RWPE1 (cell line): ENCODE measurements around the gene FNDC3B.

ENCODE experiments used
- CTCF ChIA-PET: fragments of 350-600 bp; sonication (Branson Sonifier 250); formaldehyde crosslinking; extraction: SDS; loops from one replicate; lab custom pipeline; 2021; lab: Yijun Ruan, JAX
- POLR2A ChIA-PET: fragments of 400-600 bp; formaldehyde crosslinking; extraction: SDS; loops from one replicate; lab custom pipeline; 2020; ENCODE audit warnings: antibody characterized with exemption; ENCODE audit not compliant: low non-redundant PET; lab: Yijun Ruan, JAX
- DNase-seq: peaks from one replicate; pipeline ENCODE4 v3.0.0; 2012; ENCODE audit warnings: low spot score
- H3K27ac ChIP-seq: fragments of 450-650 bp; 2 replicates; pipeline ENCODE4 v1.5.1; 2017
- CTCF ChIP-seq: fragments of 450-650 bp; conservative IDR thresholded peaks from 2 replicates; pipeline ENCODE4 v1.5.1; 2017; ENCODE audit warnings: low read depth, mild to moderate bottlenecking

The FNDC3B gene

GRCh38 chr3:172144601-172145000 lies 105.2 kb downstream of the FNDC3B start:
- TF ChIP-seq CTCF = no peak
- ChIA-PET POLR2A (no interaction called here), CTCF (interaction anchor here (0.7 kb wide), 1 partner anchor 156 kb away, joined by 3 read pairs; no protein-coding TSS in a partner anchor)
- H3K27ac ChIP-seq = no peak overlapping the region
- no peak for DNase-seq

- POLR2A ChIA-PET = no interaction called here
- no peak overlapping the region for H3K27ac ChIP-seq
Measured at GRCh38 chr3:172145031-172145686, 105.8 kb downstream of the FNDC3B start.

GRCh38 chr3:172146349-172146748 lies 107.0 kb downstream of the FNDC3B start:
- no peak for TF ChIP-seq CTCF
- H3K27ac ChIP-seq = no peak overlapping the region
- DNase-seq = no peak
- POLR2A ChIA-PET = no interaction called here
- CTCF ChIA-PET = interaction anchor here (0.6 to 1.5 kb wide), 2 partner anchors 44 to 309 kb away, joined by 3 read pairs; no protein-coding TSS in a partner anchor

More at GRCh38 chr3:172145031-172145686, 105.8 kb downstream of the FNDC3B start:
- CTCF ChIA-PET = interaction anchor here (0.7 to 1.5 kb wide), 2 partner anchors 43 to 155 kb away, joined by 3 read pairs; no protein-coding TSS in a partner anchor
- no peak for TF ChIP-seq CTCF
- no peak for DNase-seq

- POLR2A ChIA-PET = no interaction called here
Measured at GRCh38 chr3:172147113-172147818, 107.9 kb downstream of the FNDC3B start.

GRCh38 chr3:172148241-172148640 lies 108.9 kb downstream of the FNDC3B start:
- TF ChIP-seq CTCF = no peak
- ChIA-PET POLR2A (no interaction called here), CTCF (no interaction called here)
- no peak for DNase-seq
- H3K27ac ChIP-seq = no peak overlapping the region

More at GRCh38 chr3:172147113-172147818, 107.9 kb downstream of the FNDC3B start:
- DNase-seq = no peak
- no peak overlapping the region for H3K27ac ChIP-seq
- CTCF ChIA-PET = interaction anchor here (0.6 kb wide), 1 partner anchor 308 kb away, joined by 3 read pairs; no protein-coding TSS in a partner anchor
- no peak for TF ChIP-seq CTCF

GRCh38 chr3:172148702-172149565 lies 109.6 kb downstream of the FNDC3B start:
- no peak for DNase-seq
- no peak for TF ChIP-seq CTCF
- ChIA-PET CTCF (interaction anchor here (0.6 kb wide), 1 partner anchor 318 kb away, joined by 3 read pairs; no protein-coding TSS in a partner anchor), POLR2A (no interaction called here)
- H3K27ac ChIP-seq = no peak overlapping the region
